Measurements from ENCODE around the gene UNC80.

The UNC80 gene

GRCh38 chr2:209806318-209806717 lies 34.7 kb downstream of the UNC80 start:
- DNase-seq = no peak
- H3K36me3 ChIP-seq (ENCODE audit: control insufficient read depth in 4 of 4, insufficient read depth in 4 of 4, low read length in 3 of 4) = no peaks in the 10 kb centered on the region
- no CpG with 5 or more reads among the region's 3 CpGs for WGBS (ENCODE audit: insufficient coverage)
- peaks cover 0 to 4% (median 0%) of the 10 kb centered on the region in 5 experiments for H3K9me3 ChIP-seq (ENCODE audit: control extremely low read depth in 1 of 5, control insufficient read depth in 4 of 5, insufficient read depth in 2 of 5, low read depth in 1 of 5, low read length in 4 of 5)
- H3K27ac ChIP-seq (ENCODE audit: insufficient read depth in 1 of 2, low read depth in 1 of 2, low read length in 2 of 2, poor library complexity in 1 of 2, severe bottlenecking in 2 of 2) = no peak overlapping the region
- H3K4me3 ChIP-seq (ENCODE audit: control insufficient read depth in 1 of 7, extremely low read depth in 1 of 7, insufficient read depth in 4 of 7, low read depth in 2 of 7, low read length in 6 of 7) = no peak overlapping the region
- no peaks in the 10 kb centered on the region for H3K27me3 ChIP-seq (replicated peaks in 2 of 5; ENCODE audit: control insufficient read depth in 4 of 5, insufficient read depth in 5 of 5, low read length in 4 of 5)
- ChIA-PET CTCF (interaction anchor here (1.3 kb wide), 1 partner anchor 93 kb away, joined by 4 read pairs; no protein-coding TSS in a partner anchor), POLR2A (no interaction called here)
- H3K4me1 ChIP-seq (ENCODE audit: control extremely low read depth in 1 of 4, control insufficient read depth in 4 of 4, insufficient read depth in 4 of 4, low read length in 3 of 4) = no peaks in the 10 kb centered on the region

DNA sequence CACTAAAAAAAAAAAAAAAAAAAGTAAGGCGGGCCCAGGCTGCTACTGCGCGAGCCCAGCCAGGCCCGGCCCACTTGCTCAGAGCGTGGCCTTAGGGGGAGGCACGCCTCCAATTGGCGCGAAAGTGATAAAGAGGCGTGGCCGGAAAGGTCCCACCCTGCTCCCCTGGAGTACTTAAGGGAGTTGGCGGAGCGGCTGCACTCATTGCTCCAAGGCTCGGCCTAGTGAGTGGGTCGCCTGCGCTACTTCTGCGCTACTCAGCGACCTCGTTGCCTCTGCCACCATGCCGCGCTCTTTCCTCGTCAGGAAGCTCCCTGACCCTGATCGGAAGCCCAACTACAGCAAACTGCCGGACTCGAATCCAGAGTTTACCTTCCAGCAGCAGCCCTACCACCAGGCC lies 36.9 kb downstream of the UNC80 start:
- WGBS (ENCODE audit: insufficient coverage) = 97% methylated on average over 21 of the region's 24 CpGs
- DNase-seq = no peak
- Histone ChIP-seq H3K4me3 (ENCODE audit: control insufficient read depth in 1 of 7, extremely low read depth in 1 of 7, insufficient read depth in 4 of 7, low read depth in 2 of 7, low read length in 6 of 7) (no peak overlapping the region), H3K36me3 (ENCODE audit: control insufficient read depth in 4 of 4, insufficient read depth in 4 of 4, low read length in 3 of 4) (no peaks in the 10 kb centered on the region), H3K9me3 (ENCODE audit: control extremely low read depth in 1 of 5, control insufficient read depth in 4 of 5, insufficient read depth in 2 of 5, low read depth in 1 of 5, low read length in 4 of 5) (peaks cover 0 to 4% (median 0%) of the 10 kb centered on the region in 5 experiments), H3K27ac (ENCODE audit: insufficient read depth in 1 of 2, low read depth in 1 of 2, low read length in 2 of 2, poor library complexity in 1 of 2, severe bottlenecking in 2 of 2) (no peak overlapping the region), H3K4me1 (ENCODE audit: control extremely low read depth in 1 of 4, control insufficient read depth in 4 of 4, insufficient read depth in 4 of 4, low read length in 3 of 4) (no peaks in the 10 kb centered on the region), H3K27me3 (replicated peaks in 2 of 5; ENCODE audit: control insufficient read depth in 4 of 5, insufficient read depth in 5 of 5, low read length in 4 of 5) (no peaks in the 10 kb centered on the region)
- ChIA-PET POLR2A (no interaction called here), CTCF (no interaction called here)

- no peak for DNase-seq
- Histone ChIP-seq H3K4me1 (ENCODE audit: control extremely low read depth in 1 of 4, control insufficient read depth in 4 of 4, insufficient read depth in 4 of 4, low read length in 3 of 4) (no peaks in the 10 kb centered on the region), H3K27me3 (replicated peaks in 2 of 5; ENCODE audit: control insufficient read depth in 4 of 5, insufficient read depth in 5 of 5, low read length in 4 of 5) (no peaks in the 10 kb centered on the region), H3K4me3 (ENCODE audit: control insufficient read depth in 1 of 7, extremely low read depth in 1 of 7, insufficient read depth in 4 of 7, low read depth in 2 of 7, low read length in 6 of 7) (no peak overlapping the region), H3K27ac (ENCODE audit: insufficient read depth in 1 of 2, low read depth in 1 of 2, low read length in 2 of 2, poor library complexity in 1 of 2, severe bottlenecking in 2 of 2) (no peak overlapping the region), H3K36me3 (ENCODE audit: control insufficient read depth in 4 of 4, insufficient read depth in 4 of 4, low read length in 3 of 4) (no peaks in the 10 kb centered on the region), H3K9me3 (ENCODE audit: control extremely low read depth in 1 of 5, control insufficient read depth in 4 of 5, insufficient read depth in 2 of 5, low read depth in 1 of 5, low read length in 4 of 5) (peaks cover 0 to 4% (median 0%) of the 10 kb centered on the region in 5 experiments)
- WGBS (ENCODE audit: insufficient coverage) = 97% methylated on average over 20 of the region's 20 CpGs
- POLR2A ChIA-PET = no interaction called here
- CTCF ChIA-PET = no interaction called here
Measured at GRCh38 chr2:209809256-209809655, 37.6 kb downstream of the UNC80 start.

DNA sequence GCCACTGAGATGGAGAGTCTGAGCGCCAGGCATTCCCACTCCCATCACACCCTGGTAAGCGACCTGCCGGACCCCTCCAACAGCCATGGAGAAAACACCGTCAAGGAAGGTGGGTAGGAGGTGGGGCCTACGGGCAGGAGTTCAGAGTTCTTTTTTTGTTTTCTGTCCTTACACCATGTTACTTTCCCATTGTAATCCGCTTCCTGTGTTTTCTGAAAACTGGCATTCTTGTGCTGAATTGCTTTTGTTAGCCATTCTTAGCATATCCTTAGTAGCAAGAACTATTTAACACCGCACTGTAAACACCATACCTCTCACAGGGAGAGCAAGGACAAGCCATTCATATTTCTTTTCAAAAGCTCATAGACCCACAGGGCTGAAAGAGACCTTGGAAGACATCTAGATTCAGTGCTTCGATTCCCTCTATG lies 46.2 kb downstream of the UNC80 start:
- Histone ChIP-seq H3K36me3 (ENCODE audit: control insufficient read depth in 4 of 4, insufficient read depth in 4 of 4, low read length in 3 of 4) (no peaks in the 10 kb centered on the region), H3K27me3 (replicated peaks in 2 of 5; ENCODE audit: control insufficient read depth in 4 of 5, insufficient read depth in 5 of 5, low read length in 4 of 5) (no peaks in the 10 kb centered on the region), H3K27ac (ENCODE audit: insufficient read depth in 1 of 2, low read depth in 1 of 2, low read length in 2 of 2, poor library complexity in 1 of 2, severe bottlenecking in 2 of 2) (no peak overlapping the region), H3K4me3 (ENCODE audit: control insufficient read depth in 1 of 7, extremely low read depth in 1 of 7, insufficient read depth in 4 of 7, low read depth in 2 of 7, low read length in 6 of 7) (no peak overlapping the region), H3K9me3 (ENCODE audit: control extremely low read depth in 1 of 5, control insufficient read depth in 4 of 5, insufficient read depth in 2 of 5, low read depth in 1 of 5, low read length in 4 of 5) (no peaks in the 10 kb centered on the region), H3K4me1 (ENCODE audit: control extremely low read depth in 1 of 4, control insufficient read depth in 4 of 4, insufficient read depth in 4 of 4, low read length in 3 of 4) (peaks cover 0 to 4% (median under 1%) of the 10 kb centered on the region in 4 experiments)
- WGBS (ENCODE audit: insufficient coverage) = 92% methylated on average over 8 of the region's 8 CpGs
- ChIA-PET POLR2A (no interaction called here), CTCF (no interaction called here)
- DNase-seq = no peak

GRCh38 chr2:209818939-209819338 lies 47.3 kb downstream of the UNC80 start:
- Histone ChIP-seq H3K9me3 (ENCODE audit: control extremely low read depth in 1 of 5, control insufficient read depth in 4 of 5, insufficient read depth in 2 of 5, low read depth in 1 of 5, low read length in 4 of 5) (no peaks in the 10 kb centered on the region), H3K4me1 (ENCODE audit: control extremely low read depth in 1 of 4, control insufficient read depth in 4 of 4, insufficient read depth in 4 of 4, low read length in 3 of 4) (peaks cover 0 to 4% (median under 1%) of the 10 kb centered on the region in 4 experiments), H3K36me3 (ENCODE audit: control insufficient read depth in 4 of 4, insufficient read depth in 4 of 4, low read length in 3 of 4) (no peaks in the 10 kb centered on the region), H3K27me3 (replicated peaks in 2 of 5; ENCODE audit: control insufficient read depth in 4 of 5, insufficient read depth in 5 of 5, low read length in 4 of 5) (no peaks in the 10 kb centered on the region), H3K4me3 (ENCODE audit: control insufficient read depth in 1 of 7, extremely low read depth in 1 of 7, insufficient read depth in 4 of 7, low read depth in 2 of 7, low read length in 6 of 7) (no peak overlapping the region), H3K27ac (ENCODE audit: insufficient read depth in 1 of 2, low read depth in 1 of 2, low read length in 2 of 2, poor library complexity in 1 of 2, severe bottlenecking in 2 of 2) (no peak overlapping the region)
- 95% methylated on average over 7 of the region's 7 CpGs for WGBS (ENCODE audit: insufficient coverage)
- no peak for DNase-seq
- POLR2A ChIA-PET = no interaction called here
- CTCF ChIA-PET = no interaction called here

DNA sequence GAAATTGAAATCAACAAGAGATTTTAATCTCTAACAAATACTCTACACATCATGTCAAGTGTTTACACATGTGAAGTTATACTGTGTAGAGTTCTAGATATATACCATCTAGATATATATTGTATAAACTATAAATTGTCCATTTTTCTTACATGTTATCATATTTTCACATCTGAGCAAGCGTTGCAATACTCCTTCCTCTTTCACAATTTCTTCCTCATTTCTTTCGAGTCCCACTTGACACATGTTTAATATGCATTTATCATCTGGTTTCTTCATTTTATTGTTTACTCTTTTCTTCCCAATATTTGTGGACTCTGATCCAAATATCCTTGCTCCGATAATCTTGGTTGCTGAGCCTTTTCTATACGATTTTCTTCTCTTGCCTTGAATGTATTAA lies 50.2 kb downstream of the UNC80 start:
- Histone ChIP-seq H3K9me3 (ENCODE audit: control extremely low read depth in 1 of 5, control insufficient read depth in 4 of 5, insufficient read depth in 2 of 5, low read depth in 1 of 5, low read length in 4 of 5) (no peaks in the 10 kb centered on the region), H3K27ac (ENCODE audit: insufficient read depth in 1 of 2, low read depth in 1 of 2, low read length in 2 of 2, poor library complexity in 1 of 2, severe bottlenecking in 2 of 2) (no peak overlapping the region), H3K4me1 (ENCODE audit: control extremely low read depth in 1 of 4, control insufficient read depth in 4 of 4, insufficient read depth in 4 of 4, low read length in 3 of 4) (peaks cover 0 to 4% (median under 1%) of the 10 kb centered on the region in 4 experiments), H3K27me3 (replicated peaks in 2 of 5; ENCODE audit: control insufficient read depth in 4 of 5, insufficient read depth in 5 of 5, low read length in 4 of 5) (no peaks in the 10 kb centered on the region), H3K4me3 (ENCODE audit: control insufficient read depth in 1 of 7, extremely low read depth in 1 of 7, insufficient read depth in 4 of 7, low read depth in 2 of 7, low read length in 6 of 7) (no peak overlapping the region), H3K36me3 (ENCODE audit: control insufficient read depth in 4 of 4, insufficient read depth in 4 of 4, low read length in 3 of 4) (no peaks in the 10 kb centered on the region)
- CTCF ChIA-PET = no interaction called here
- POLR2A ChIA-PET = no interaction called here
- peak; percentile 6 to 52 (median 36) for DNase-seq
- WGBS (ENCODE audit: insufficient coverage) = 0% methylated on average over 1 of the region's 4 CpGs

- Histone ChIP-seq H3K27me3 (replicated peaks in 2 of 5; ENCODE audit: control insufficient read depth in 4 of 5, insufficient read depth in 5 of 5, low read length in 4 of 5) (no peaks in the 10 kb centered on the region), H3K4me3 (ENCODE audit: control insufficient read depth in 1 of 7, extremely low read depth in 1 of 7, insufficient read depth in 4 of 7, low read depth in 2 of 7, low read length in 6 of 7) (no peak overlapping the region), H3K4me1 (ENCODE audit: control extremely low read depth in 1 of 4, control insufficient read depth in 4 of 4, insufficient read depth in 4 of 4, low read length in 3 of 4) (peaks cover 0 to 4% (median under 1%) of the 10 kb centered on the region in 4 experiments), H3K27ac (ENCODE audit: insufficient read depth in 1 of 2, low read depth in 1 of 2, low read length in 2 of 2, poor library complexity in 1 of 2, severe bottlenecking in 2 of 2) (no peak overlapping the region), H3K9me3 (ENCODE audit: control extremely low read depth in 1 of 5, control insufficient read depth in 4 of 5, insufficient read depth in 2 of 5, low read depth in 1 of 5, low read length in 4 of 5) (no peaks in the 10 kb centered on the region), H3K36me3 (ENCODE audit: control insufficient read depth in 4 of 4, insufficient read depth in 4 of 4, low read length in 3 of 4) (no peaks in the 10 kb centered on the region)
- POLR2A ChIA-PET = no interaction called here
- WGBS (ENCODE audit: insufficient coverage) = 100% methylated on average over 1 of the region's 3 CpGs
- no peak for DNase-seq
- CTCF ChIA-PET = interaction anchor here (0.9 kb wide), 1 partner anchor 8 kb away, joined by 3 read pairs; no protein-coding TSS in a partner anchor
Measured at GRCh38 chr2:209823484-209823883, 51.9 kb downstream of the UNC80 start.

Measured in common myeloid progenitor, CD34-positive (primary cell).